Naive B cell (primary cell): ENCODE data around the gene OR8D4. TPM values are rescaled to one million over a fixed set of nuclear protein-coding genes. Genes with fewer than 3 reads are reported as not detected.
"Not testable (repeated sequence)": the region's sequence is repeated elsewhere in the genome, so short reads cannot be mapped to it uniquely, and the experiment has no call there.

Experiments used
- ATAC-seq, 2 donors: fragments of 150-1000 bp; cut with Tn5 transposase; 2 replicates each; pipeline ENCODE4 v1.10.0; 2021; ENCODE audit warnings: low read depth in 2 of 2, mild to moderate bottlenecking in 2 of 2, moderate library complexity in 2 of 2
- DNase-seq: peaks from one replicate; pipeline ENCODE4 v3.0.0; 2022
- H3K27ac Mint-ChIP-seq, 6 donors: one replicate each; pipeline ENCODE4 v1.8.0; 2020 to 2022; ENCODE audit warnings: mild to moderate bottlenecking in 6 of 6, mixed read lengths in 6 of 6, moderate library complexity in 5 of 6, inconsistent platforms in 2 of 6
- H3K27me3 Mint-ChIP-seq, 3 donors: one replicate each; pipeline ENCODE4 v1.8.0; 2021 to 2022; ENCODE audit warnings: mixed read lengths in 3 of 3, mild to moderate bottlenecking in 1 of 3
- H3K36me3 Mint-ChIP-seq, 2 donors: one replicate each; pipeline ENCODE4 v1.8.0; 2020 to 2022; ENCODE audit warnings: mixed read lengths in 2 of 2, inconsistent platforms in 1 of 2, mild to moderate bottlenecking in 1 of 2
- H3K4me1 Mint-ChIP-seq, 3 donors: one replicate each; pipeline ENCODE4 v1.8.0; 2020 to 2022; ENCODE audit warnings: mixed read lengths in 3 of 3, inconsistent platforms in 1 of 3, mild to moderate bottlenecking in 1 of 3, moderate library complexity in 1 of 3
- H3K4me3 Mint-ChIP-seq, 8 donors: one replicate each; pipeline ENCODE4 v1.8.0; 2020 to 2022; ENCODE audit warnings: mild to moderate bottlenecking in 8 of 8, mixed read lengths in 8 of 8, moderate library complexity in 8 of 8, inconsistent platforms in 2 of 8
- H3K9me3 Mint-ChIP-seq, 7 donors: one replicate each; pipeline ENCODE4 v1.8.0; 2020 to 2022; ENCODE audit warnings: mixed read lengths in 7 of 7, mild to moderate bottlenecking in 5 of 7, inconsistent platforms in 2 of 7, moderate library complexity in 1 of 7
- polyA plus RNA-seq, 6 donors: library from polyadenylated mRNA; unstranded; fragments of 300-500 nt; fragmentation: Illumina TruSeq; gene quantifications; one replicate each; pipeline ENCODE4 v1.2.3, GENCODE V29; 2021; ENCODE audit warnings: low read depth in 6 of 6

Gene OR8D4
- not detected for polyA plus RNA-seq

DNA sequence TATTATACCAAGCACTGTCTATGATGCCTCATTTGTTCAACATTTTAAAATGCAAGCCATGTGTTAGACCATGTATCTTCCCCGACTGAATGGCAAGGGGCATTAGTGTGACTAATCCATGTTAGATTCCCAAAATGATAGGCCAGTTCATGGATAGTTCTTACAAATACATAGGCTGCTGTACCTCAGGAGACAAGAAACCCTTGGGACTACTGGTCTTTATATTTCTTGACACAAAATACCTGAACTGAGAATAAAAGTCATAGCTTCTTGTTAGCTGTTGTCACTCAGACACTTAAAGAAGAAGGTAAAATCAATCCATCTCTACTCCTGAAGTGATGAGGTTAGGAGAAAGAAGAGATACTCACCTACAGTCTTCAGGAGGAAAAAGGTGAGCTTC is at the start of gene OR8D4:
Gene OR8D4, plus strand, starts transcription at position 301 of the 400 bp plus-strand sequence. CDS start 4,265 bp downstream, outside the sequence.
- Mint-ChIP-seq H3K27ac (no peak within 1 kb of the TSS), H3K27me3 (peaks cover 0 to 7% (median 6%) of the 10 kb centered on the region in 3 donors), H3K4me1 (no peaks in the 10 kb centered on the region), H3K36me3 (no peaks in the 10 kb centered on the region), H3K9me3 (no peaks in the 10 kb centered on the region), H3K4me3 (no peak within 1 kb of the TSS)
- DNase-seq (no peak), ATAC-seq (no peak)

DNA sequence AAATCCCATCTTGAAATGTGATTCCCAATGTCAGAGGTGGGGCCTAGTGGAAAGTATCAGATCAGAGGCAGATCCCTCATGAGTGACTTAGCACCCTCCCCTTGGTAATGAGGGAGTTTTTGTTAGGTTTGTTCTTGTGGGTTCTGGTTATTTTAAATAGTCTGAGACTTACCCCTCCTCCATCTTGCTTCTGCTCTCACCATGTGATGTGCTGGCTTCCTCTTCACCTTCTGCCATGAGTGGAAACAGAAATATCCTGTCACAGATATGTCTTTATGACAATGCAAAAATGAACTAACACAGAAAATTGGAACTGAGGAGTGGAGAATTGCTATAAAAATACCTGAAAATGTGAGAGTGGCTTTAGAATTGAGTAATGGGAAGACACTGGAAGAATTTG is 49.6 kb upstream of the OR8D4 start:
- DNase-seq: no peak
- no peak overlapping the region for H3K27ac Mint-ChIP-seq
- H3K4me3 Mint-ChIP-seq: no peak overlapping the region
- H3K4me1 Mint-ChIP-seq: no peaks in the 10 kb centered on the region
- peaks cover 0 to 18% (median 5%) of the 10 kb centered on the region in 7 donors for H3K9me3 Mint-ChIP-seq
- ATAC-seq: no peak
- H3K36me3 Mint-ChIP-seq: no peaks in the 10 kb centered on the region
- peaks cover 0 to 11% (median 4%) of the 10 kb centered on the region in 3 donors for H3K27me3 Mint-ChIP-seq

DNA sequence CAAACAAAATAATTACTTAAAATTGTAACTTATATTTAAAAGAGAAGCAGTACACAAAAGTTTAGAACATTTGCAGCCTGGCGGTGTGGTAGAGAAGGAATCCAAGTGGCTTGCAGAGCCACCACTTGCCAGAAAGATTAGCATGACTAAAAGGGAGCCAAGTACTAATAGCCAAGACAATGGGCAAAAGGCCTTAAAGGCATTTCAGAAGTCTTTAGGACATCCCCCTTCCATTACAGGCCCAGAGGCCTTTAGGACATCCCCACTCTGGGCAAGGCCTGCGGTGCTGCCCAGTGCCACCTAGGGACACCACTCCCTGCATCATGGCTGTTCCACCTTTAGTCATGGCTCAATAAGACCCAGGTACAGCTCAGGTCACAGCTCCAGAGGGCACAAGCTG is 48.9 kb upstream of the OR8D4 start:
- DNase-seq: no peak
- H3K9me3 Mint-ChIP-seq: peaks cover 0 to 23% (median 6%) of the 10 kb centered on the region in 7 donors

DNA sequence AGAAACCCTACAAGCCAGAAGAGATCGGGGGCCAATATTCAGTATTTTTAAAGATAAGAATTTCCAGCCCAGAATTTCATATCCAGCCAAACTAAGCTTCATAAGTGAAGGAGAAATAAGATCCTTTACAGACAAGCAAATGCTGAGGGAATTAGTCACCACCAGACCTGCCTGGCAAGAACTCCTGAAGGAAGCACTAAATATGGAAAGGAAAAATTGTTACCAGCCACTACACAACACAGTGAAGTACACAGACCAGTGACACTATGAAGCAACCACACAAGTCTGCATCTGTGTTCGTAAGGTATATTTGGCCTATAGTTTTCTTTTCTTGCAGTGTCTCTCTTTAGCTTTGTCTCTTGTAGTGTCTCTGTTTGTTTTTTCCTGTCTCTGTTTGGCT is 45.5 kb upstream of the OR8D4 start:
- no peak for ATAC-seq
- peaks cover 0 to 7% (median 6%) of the 10 kb centered on the region in 3 donors for H3K27me3 Mint-ChIP-seq
- H3K9me3 Mint-ChIP-seq: peaks cover 0 to 23% (median 6%) of the 10 kb centered on the region in 7 donors
- no peaks in the 10 kb centered on the region for H3K4me1 Mint-ChIP-seq
- no peak overlapping the region for H3K27ac Mint-ChIP-seq
- no peak overlapping the region for H3K4me3 Mint-ChIP-seq
- no peaks in the 10 kb centered on the region for H3K36me3 Mint-ChIP-seq
- DNase-seq: no peak

More for the DNA sequence above, 48.9 kb upstream of the OR8D4 start:
- Mint-ChIP-seq H3K4me3 (no peak overlapping the region), H3K27ac (no peak overlapping the region), H3K27me3 (peaks cover 0 to 11% (median 7%) of the 10 kb centered on the region in 3 donors), H3K4me1 (no peaks in the 10 kb centered on the region), H3K36me3 (no peaks in the 10 kb centered on the region)
- ATAC-seq: no peak

DNA sequence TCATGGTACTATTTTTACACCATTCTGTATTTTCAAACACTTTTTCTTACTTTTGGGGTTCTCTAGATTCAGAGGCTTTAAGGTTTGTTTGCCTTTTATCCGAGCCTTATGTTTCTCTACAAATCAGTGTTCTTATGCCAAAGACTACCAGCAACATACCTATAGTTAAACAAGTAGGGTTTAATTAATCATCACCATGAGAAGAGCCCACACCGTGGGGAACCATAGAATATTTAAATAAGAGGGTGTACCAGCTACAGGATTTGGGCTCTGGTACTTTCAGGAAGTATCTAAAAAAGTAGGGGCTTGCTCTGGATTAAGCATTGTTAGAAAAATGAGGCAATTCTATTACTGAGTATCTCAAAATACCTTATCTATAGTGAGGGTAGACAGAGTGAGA is 42.2 kb upstream of the OR8D4 start:
- peaks cover 0 to 23% (median 6%) of the 10 kb centered on the region in 7 donors for H3K9me3 Mint-ChIP-seq
- DNase-seq: no peak
- ATAC-seq: no peak
- peaks cover 0 to 3% (median 0%) of the 10 kb centered on the region in 3 donors for H3K27me3 Mint-ChIP-seq
- H3K36me3 Mint-ChIP-seq: no peaks in the 10 kb centered on the region
- no peaks in the 10 kb centered on the region for H3K4me1 Mint-ChIP-seq
- H3K4me3 Mint-ChIP-seq: no peak overlapping the region
- no peak overlapping the region for H3K27ac Mint-ChIP-seq

DNA sequence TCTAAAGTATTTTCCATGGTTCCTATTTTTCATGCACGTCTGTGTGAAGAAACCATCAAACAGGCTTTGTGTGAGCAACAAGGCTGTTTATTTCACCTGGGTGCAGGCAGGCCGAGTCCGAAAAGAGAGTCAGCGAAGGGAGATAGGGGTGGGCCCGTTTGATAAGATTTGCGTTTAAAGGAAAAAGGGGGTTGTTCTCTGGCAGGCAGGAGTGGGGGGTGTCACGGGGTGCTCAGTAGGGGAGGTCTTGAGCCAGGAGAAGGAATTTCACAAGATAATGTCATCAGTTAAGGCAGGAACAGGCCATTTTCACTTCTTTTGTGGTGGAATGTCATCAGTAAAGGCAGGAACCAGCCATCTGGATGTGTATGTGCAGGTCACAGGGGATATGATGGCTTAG is 36.7 kb upstream of the OR8D4 start:
- not testable (repeated sequence) for DNase-seq, H3K4me1 Mint-ChIP-seq, H3K27ac Mint-ChIP-seq, H3K27me3 Mint-ChIP-seq, H3K36me3 Mint-ChIP-seq, H3K4me3 Mint-ChIP-seq, ATAC-seq
- H3K9me3 Mint-ChIP-seq: peaks cover 0 to 12% (median 7%) of the 10 kb centered on the region in 7 donors

DNA sequence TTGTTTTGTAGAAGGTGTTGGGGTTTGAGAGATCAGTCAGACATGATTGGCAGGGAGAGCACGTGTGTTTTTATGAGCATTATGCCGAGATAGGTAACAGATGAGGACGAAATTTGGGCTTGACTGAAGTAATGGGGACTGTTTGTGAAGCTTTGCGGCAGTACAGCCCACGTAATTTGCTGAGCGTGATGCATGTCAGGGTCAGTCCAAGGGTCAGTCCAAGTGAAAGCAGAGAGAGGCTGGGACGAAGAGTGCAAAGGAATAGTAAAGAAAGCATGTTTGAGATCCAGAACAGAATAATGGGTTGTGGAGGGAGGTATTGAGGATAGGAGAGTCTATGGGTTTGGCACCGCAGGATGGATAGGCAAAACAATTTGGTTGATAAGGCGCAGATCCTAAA is 34.2 kb upstream of the OR8D4 start:
- H3K4me3 Mint-ChIP-seq, H3K4me1 Mint-ChIP-seq, H3K27ac Mint-ChIP-seq, ATAC-seq, H3K36me3 Mint-ChIP-seq, DNase-seq, H3K27me3 Mint-ChIP-seq: not testable (repeated sequence)
- peaks cover 0 to 12% (median 7%) of the 10 kb centered on the region in 7 donors for H3K9me3 Mint-ChIP-seq

DNA sequence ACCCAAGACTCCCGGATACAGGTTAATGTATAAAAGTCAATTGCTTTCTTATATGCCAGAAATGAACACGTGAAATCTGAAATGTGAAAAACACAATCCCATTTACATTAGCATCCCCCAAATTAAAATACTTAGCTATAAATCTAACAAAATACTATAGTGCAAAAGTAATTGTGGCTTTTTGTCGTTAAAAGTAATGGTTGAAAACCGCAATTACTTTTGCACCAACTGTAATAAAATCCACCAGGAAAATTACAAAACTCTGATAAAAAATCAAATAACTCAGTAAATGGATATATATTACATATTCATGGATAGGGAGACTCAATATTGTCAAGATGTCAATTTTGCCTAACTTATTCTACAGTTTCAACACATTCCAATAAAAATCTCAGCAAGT is 21.1 kb upstream of the OR8D4 start:
- peaks cover 0 to 9% (median 2%) of the 10 kb centered on the region in 7 donors for H3K9me3 Mint-ChIP-seq
- no peaks in the 10 kb centered on the region for H3K27me3 Mint-ChIP-seq
- no peaks in the 10 kb centered on the region for H3K36me3 Mint-ChIP-seq
- no peaks in the 10 kb centered on the region for H3K4me1 Mint-ChIP-seq
- DNase-seq (no peak), ATAC-seq (no peak)
- H3K27ac Mint-ChIP-seq: no peak overlapping the region
- no peak overlapping the region for H3K4me3 Mint-ChIP-seq

DNA sequence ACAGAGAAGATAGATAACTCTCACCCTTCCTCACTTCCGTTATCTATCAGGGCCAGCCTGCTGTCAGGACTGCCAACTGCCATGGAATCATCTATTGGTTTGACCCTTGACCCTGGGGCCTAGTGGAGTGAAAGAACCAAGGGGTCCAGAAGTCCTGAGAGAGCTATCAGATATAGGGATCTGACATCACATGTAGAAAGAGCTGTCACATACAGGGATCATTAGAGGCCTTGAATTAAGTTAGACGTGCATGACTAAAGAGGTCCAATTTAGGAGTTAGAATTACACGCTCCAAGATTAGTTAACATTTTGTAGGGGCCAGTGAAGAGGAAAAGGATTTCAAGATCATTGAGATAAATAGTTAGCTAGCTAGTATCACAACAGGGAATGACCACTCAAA is 16.4 kb upstream of the OR8D4 start, which contains the start of gene TMEM225:
Gene TMEM225, minus strand, starts transcription at position 101 of the 400 bp plus-strand sequence. CDS start 245 bp downstream, outside the sequence.
- Mint-ChIP-seq H3K4me1 (no peaks in the 10 kb centered on the region), H3K4me3 (no peak within 1 kb of the TSS), H3K36me3 (no peaks in the 10 kb centered on the region), H3K27ac (no peak within 1 kb of the TSS), H3K9me3 (peaks cover 0 to 2% (median 0%) of the 10 kb centered on the region in 7 donors), H3K27me3 (no peaks in the 10 kb centered on the region)
- ATAC-seq: no peak
- DNase-seq: no peak

DNA sequence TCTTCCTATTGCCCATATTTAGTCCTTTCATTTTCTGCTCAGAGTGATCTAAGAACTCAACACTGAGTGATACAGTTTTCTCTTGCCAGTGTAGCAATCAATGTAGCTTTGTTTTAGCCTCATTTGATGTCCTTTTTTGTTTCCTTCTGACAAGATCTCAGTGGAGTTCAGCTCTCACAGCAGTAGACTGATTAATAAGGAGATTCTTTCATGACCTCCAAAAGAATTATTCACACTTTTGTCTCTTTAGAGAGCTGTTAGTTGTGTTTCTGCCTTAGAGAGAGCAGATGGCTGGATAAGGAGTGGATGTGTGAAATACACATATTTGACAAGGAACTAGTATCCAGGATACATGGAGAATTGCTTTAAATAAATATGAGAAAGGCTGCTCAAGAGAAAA is 9.9 kb upstream of the OR8D4 start:
- H3K27me3 Mint-ChIP-seq: no peaks in the 10 kb centered on the region
- ATAC-seq (no peak), DNase-seq (no peak)
- H3K27ac Mint-ChIP-seq: no peak overlapping the region
- H3K36me3 Mint-ChIP-seq: no peaks in the 10 kb centered on the region
- H3K4me1 Mint-ChIP-seq: no peaks in the 10 kb centered on the region
- H3K4me3 Mint-ChIP-seq: no peak overlapping the region
- H3K9me3 Mint-ChIP-seq: peaks cover 0 to 2% (median 0%) of the 10 kb centered on the region in 7 donors

DNA sequence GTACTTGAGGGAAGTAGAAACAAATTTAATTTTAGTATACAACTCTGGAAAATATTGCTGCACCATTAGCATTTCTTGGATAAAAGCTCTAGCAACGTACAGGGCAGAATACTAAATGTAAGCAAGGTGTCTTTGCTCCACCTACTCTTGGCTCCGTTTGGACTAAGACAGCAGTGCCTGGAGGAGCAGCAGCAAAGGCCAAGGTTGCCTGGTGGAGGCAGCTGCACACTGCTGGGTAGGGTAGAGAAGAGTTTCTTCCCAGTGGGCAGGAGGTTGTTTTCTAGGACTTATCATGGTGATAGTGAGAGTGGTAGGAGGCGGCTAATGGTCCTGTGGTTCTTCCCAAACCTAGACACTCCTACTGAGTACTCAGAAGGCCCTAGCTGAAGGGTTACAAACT is 2.2 kb upstream of the OR8D4 start:
- Mint-ChIP-seq H3K36me3 (no peaks in the 10 kb centered on the region), H3K4me1 (no peaks in the 10 kb centered on the region), H3K4me3 (no peak overlapping the region), H3K27me3 (peaks cover 0 to 7% (median 6%) of the 10 kb centered on the region in 3 donors), H3K27ac (no peak overlapping the region), H3K9me3 (no peaks in the 10 kb centered on the region)
- no peak for ATAC-seq
- DNase-seq: no peak

DNA sequence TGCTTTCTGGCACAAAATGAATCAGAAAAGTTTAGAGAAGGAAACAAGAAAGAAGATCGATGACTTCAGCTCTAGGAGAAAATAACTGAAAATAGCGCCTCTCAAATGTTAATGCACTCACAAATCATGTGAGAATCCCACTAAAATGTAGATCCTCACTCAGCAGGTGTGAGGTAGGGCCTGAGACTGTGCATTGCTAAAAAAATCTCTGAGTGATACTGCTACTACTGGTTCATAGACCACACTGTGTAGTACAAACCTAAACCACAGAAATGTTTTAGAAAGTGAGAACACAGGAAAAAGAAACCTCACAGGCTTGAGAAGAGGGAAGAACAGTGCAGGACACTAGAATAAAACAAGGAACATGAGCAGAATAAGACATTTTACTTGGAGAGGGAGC is 2.0 kb downstream of the OR8D4 start:
- ATAC-seq: no peak
- no peak overlapping the region for H3K27ac Mint-ChIP-seq
- peaks cover 0 to 11% (median 7%) of the 10 kb centered on the region in 3 donors for H3K27me3 Mint-ChIP-seq
- H3K4me3 Mint-ChIP-seq: no peak overlapping the region
- no peaks in the 10 kb centered on the region for H3K4me1 Mint-ChIP-seq
- DNase-seq: no peak
- H3K36me3 Mint-ChIP-seq: no peaks in the 10 kb centered on the region
- H3K9me3 Mint-ChIP-seq: no peaks in the 10 kb centered on the region

DNA sequence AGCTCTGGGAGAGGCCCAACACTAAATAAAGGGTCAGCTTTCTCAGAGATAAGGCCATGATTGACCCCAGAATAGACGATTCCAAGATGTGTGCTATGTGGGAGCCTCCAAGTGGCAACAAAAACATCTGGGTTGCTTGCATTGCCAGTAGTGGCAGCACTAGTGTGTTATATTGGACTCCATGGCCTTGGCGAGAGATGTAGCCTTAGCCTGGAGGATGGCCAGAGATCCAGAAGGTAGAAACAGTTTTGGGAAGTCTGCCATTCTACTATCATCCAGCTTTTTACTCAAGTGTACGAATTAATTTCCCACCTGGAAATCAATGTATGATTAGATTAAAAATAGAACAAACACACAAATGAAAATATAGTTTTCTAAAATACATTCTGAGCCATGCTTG is 3.0 kb downstream of the OR8D4 start:
- peaks cover 0 to 18% (median 7%) of the 10 kb centered on the region in 3 donors for H3K27me3 Mint-ChIP-seq
- H3K36me3 Mint-ChIP-seq: no peaks in the 10 kb centered on the region
- no peaks in the 10 kb centered on the region for H3K4me1 Mint-ChIP-seq
- DNase-seq (no peak), ATAC-seq (no peak)
- H3K9me3 Mint-ChIP-seq: no peaks in the 10 kb centered on the region
- no peak overlapping the region for H3K4me3 Mint-ChIP-seq
- no peak overlapping the region for H3K27ac Mint-ChIP-seq

DNA sequence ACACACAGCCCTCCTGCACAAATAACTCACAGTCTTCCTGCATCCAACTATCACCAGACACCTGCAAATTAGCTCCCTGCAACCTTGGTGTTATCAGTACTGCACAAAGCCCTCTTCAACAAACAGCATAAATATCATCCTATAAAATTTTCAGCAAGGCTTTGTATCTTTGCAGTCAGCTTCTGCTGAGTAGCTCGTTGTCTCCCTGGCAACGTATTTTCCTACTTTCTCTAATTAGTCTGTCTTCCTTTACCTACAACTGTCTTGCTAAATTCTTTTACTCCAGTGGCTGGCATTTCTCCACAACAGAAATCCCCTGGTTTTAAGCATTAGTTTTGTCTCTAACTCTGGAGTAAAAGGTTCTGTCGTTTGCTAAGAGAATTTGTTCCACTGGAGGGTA is 3.9 kb downstream of the OR8D4 start:
- Mint-ChIP-seq H3K4me1 (no peaks in the 10 kb centered on the region), H3K27me3 (peaks cover 0 to 19% (median 7%) of the 10 kb centered on the region in 3 donors), H3K9me3 (no peaks in the 10 kb centered on the region), H3K36me3 (no peaks in the 10 kb centered on the region), H3K27ac (no peak overlapping the region), H3K4me3 (no peak overlapping the region)
- ATAC-seq (no peak), DNase-seq (no peak)

DNA sequence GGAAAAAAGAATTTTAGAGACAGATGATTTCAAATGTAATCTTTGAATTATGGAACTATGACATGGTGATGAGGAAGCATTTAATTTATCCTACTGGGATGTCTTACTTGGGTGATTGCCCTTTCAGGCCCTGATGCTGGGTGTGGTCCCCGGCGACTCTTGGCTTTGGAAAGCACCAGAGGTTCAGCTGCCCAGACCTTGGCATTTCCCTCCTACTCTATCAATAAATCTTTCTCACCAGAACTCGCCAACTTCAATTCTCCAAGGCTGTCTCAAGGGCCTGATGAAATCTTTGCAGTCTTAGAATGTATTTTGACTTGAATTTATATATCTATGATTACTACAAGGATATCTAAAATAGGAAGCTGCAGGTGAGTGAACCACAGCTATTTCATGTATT is 19.0 kb downstream of the OR8D4 start:
- no peak for DNase-seq
- no peak overlapping the region for H3K4me3 Mint-ChIP-seq
- H3K36me3 Mint-ChIP-seq: no peaks in the 10 kb centered on the region
- peaks cover 0 to 4% (median 0%) of the 10 kb centered on the region in 7 donors for H3K9me3 Mint-ChIP-seq
- H3K27me3 Mint-ChIP-seq: no peaks in the 10 kb centered on the region
- no peak for ATAC-seq
- H3K27ac Mint-ChIP-seq: no peak overlapping the region
- H3K4me1 Mint-ChIP-seq: no peaks in the 10 kb centered on the region
